GM12892 (cell line): ENCODE data around the gene CLSTN2.

Source experiments
- POLR2AphosphoS5 ChIP-seq: IDR thresholded peaks from 2 replicates; pipeline ENCODE4 v1.6.1; 2011; ENCODE audit warnings: low read depth, low read length, control low read depth
- TAF1 ChIP-seq: IDR thresholded peaks from 2 replicates; pipeline ENCODE4 v1.6.1; 2011; ENCODE audit warnings: low read depth, mild to moderate bottlenecking, control low read depth, low read length, borderline replicate concordance

DNA sequence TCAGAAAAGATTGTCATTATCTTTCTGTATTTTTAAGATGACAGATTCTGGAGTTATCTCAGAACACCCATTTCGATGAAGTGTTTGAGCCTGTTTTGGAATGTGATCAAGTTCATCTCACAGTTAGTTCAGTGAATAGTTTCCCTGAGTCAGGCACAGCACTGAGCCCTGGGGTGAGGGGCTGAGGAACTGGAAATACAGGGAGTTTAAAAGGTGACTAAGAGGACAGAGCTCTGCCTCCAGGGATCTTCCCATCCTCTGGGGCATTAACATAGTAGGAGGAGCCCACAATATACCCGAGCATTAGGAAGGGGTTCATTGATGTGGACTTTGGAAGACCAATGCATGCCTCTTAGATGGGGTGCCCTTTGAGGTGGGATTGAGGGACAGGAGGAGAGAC lies 355.1 kb downstream of the CLSTN2 start:
- TF ChIP-seq TAF1 (no peak), POLR2AphosphoS5 (no peak)
